GM18868 (cell line): ENCODE data around the gene AQP5.

ENCODE experiments used
- ATAC-seq: cut with Tn5 transposase; IDR thresholded peaks from one replicate; pipeline ENCODE4 v1.9.1; 2021; ENCODE audit warnings: mild to moderate bottlenecking, moderate library complexity; ENCODE audit not compliant: unreplicated experiment

AQP5 gene

GRCh38 chr12:49963976-49964815, 2.5 kb downstream of the AQP5 start:
- no peak for ATAC-seq

- no peak for ATAC-seq
Observed at GRCh38 chr12:49964849-49965624, 3.4 kb downstream of the AQP5 start.

- no peak for ATAC-seq
Observed at GRCh38 chr12:49965836-49966235, 4.2 kb downstream of the AQP5 start.

GRCh38 chr12:49966511-49967041, 4.9 kb downstream of the AQP5 start:
- ATAC-seq: no peak

GRCh38 chr12:49967042-49967776, 5.5 kb downstream of the AQP5 start:
- ATAC-seq: peak; percentile 70

- no peak for ATAC-seq
Observed at GRCh38 chr12:49967777-49968250, 6.1 kb downstream of the AQP5 start.

GRCh38 chr12:49968471-49968870, 6.8 kb downstream of the AQP5 start:
- no peak for ATAC-seq

GRCh38 chr12:49969027-49969426, 7.4 kb downstream of the AQP5 start:
- no peak for ATAC-seq

GRCh38 chr12:49969651-49970429, 8.2 kb downstream of the AQP5 start:
- no peak for ATAC-seq

GRCh38 chr12:49970658-49971057, 9.0 kb downstream of the AQP5 start:
- ATAC-seq: no peak

GRCh38 chr12:49971141-49971540, 9.5 kb downstream of the AQP5 start:
- ATAC-seq: no peak

GRCh38 chr12:49972129-49972528, 10.5 kb downstream of the AQP5 start:
- ATAC-seq: no peak

GRCh38 chr12:49972641-49973360, 11.1 kb downstream of the AQP5 start, which contains the start of gene AQP6:
Gene AQP6 (plus strand): TSS chr12:49972947. CDS start chr12:49973174, 227 bp downstream.
- ATAC-seq: no peak

- no peak for ATAC-seq
Observed at GRCh38 chr12:49973361-49973830, 11.7 kb downstream of the AQP5 start.

- ATAC-seq: no peak
Observed at GRCh38 chr12:49974231-49974675, 12.6 kb downstream of the AQP5 start.

- no peak for ATAC-seq
Observed at GRCh38 chr12:49974677-49975317, 13.1 kb downstream of the AQP5 start.

GRCh38 chr12:49975318-49975761, 13.7 kb downstream of the AQP5 start:
- no peak for ATAC-seq

- ATAC-seq: no peak
Observed at GRCh38 chr12:49976557-49976956, 14.9 kb downstream of the AQP5 start.

- no peak for ATAC-seq
Observed at GRCh38 chr12:49978125-49978524, 16.5 kb downstream of the AQP5 start.
